H1 (cell line): ENCODE measurements around the gene SMAGP. TPM values are rescaled to one million over a fixed set of nuclear protein-coding genes. Genes with fewer than 3 reads are reported as not detected.
A peak's percentile ranks its signal among the peaks of the same experiment; 100 is the strongest.
"Not testable (repeated sequence)": the region's sequence is repeated elsewhere in the genome, so short reads cannot be mapped to it uniquely, and the experiment has no call there.

Experiments used
- CTCF ChIA-PET: fragments of 300-600 bp; sonication (Branson Sonifier 250); formaldehyde crosslinking; loops from one replicate; lab custom pipeline; 2021; ENCODE audit not compliant: partially characterized antibody; lab: Charles Lee
- POLR2A ChIA-PET: fragments of 300-600 bp; sonication (Branson Sonifier 250); formaldehyde crosslinking; loops from one replicate; lab custom pipeline; 2021; ENCODE audit warnings: inconsistent platforms; ENCODE audit not compliant: partially characterized antibody; lab: Charles Lee
- DNase-seq, 2 experiments: peaks; one replicate each; pipeline versions ENCODE4 v3.0.0 to v3.0.0-alpha.2; 2010 to 2022; ENCODE audit warnings: low spot score in 2 of 2, low read depth in 1 of 2, mixed read lengths in 1 of 2
- FAIRE-seq: peaks from 2 replicates; lab custom pipeline; 2011; peaks lifted over from hg19 to GRCh38; lab: Jason Lieb, UNC
- H2AFZ ChIP-seq: 2 replicates; pipeline ENCODE4 v1.8.1; 2012; ENCODE audit warnings: low read length, inconsistent platforms
- H2AK5ac ChIP-seq: 2 replicates; pipeline ENCODE4 v1.6.1; 2013; ENCODE audit warnings: low read depth, low read length
- H2BK120ac ChIP-seq: replicated peaks from 2 replicates; pipeline ENCODE3; 2013; ENCODE audit warnings: low read depth, low read length, inconsistent platforms
- H2BK12ac ChIP-seq: 2 replicates; pipeline ENCODE4 v1.6.1; 2013; ENCODE audit warnings: low read depth, low read length
- H2BK15ac ChIP-seq: 2 replicates; pipeline ENCODE4 v1.6.1; 2013; ENCODE audit warnings: low read length
- H2BK20ac ChIP-seq: 2 replicates; pipeline ENCODE4 v1.6.1; 2013; ENCODE audit warnings: low read length
- H2BK5ac ChIP-seq: 2 replicates; pipeline ENCODE4 v1.6.1; 2013; ENCODE audit warnings: low read depth, low read length
- H3K14ac ChIP-seq: 2 replicates; pipeline ENCODE4 v1.6.1; 2013; ENCODE audit warnings: inconsistent platforms; ENCODE audit not compliant: insufficient read length
- H3K18ac ChIP-seq: 2 replicates; pipeline ENCODE4 v1.6.1; 2013; ENCODE audit warnings: low read length; ENCODE audit errors: extremely low read depth
- H3K23ac ChIP-seq: 2 replicates; pipeline ENCODE4 v1.6.1; 2013; ENCODE audit warnings: inconsistent platforms; ENCODE audit not compliant: insufficient read length
- H3K23me2 ChIP-seq: 2 replicates; pipeline ENCODE4 v1.6.1; 2013; ENCODE audit warnings: low read depth, low read length
- H3K27ac ChIP-seq: 2 replicates; pipeline ENCODE4 v1.6.1; 2011; ENCODE audit warnings: low read depth, low read length, inconsistent platforms
- H3K27me3 ChIP-seq, 4 experiments: replicated peaks in 1 of 4; 1 replicate in 1 of 4; 2 replicates in 3 of 4; pipeline versions ENCODE4 v1.6.1 to v1.8.1; 2011 to 2013; ENCODE audit warnings: low read length in 3 of 4, mild to moderate bottlenecking in 3 of 4, inconsistent platforms in 2 of 4, mixed read lengths in 2 of 4, moderate library complexity in 1 of 4; ENCODE audit not compliant: control insufficient read depth in 3 of 4, insufficient read depth in 3 of 4; ENCODE audit errors: extremely low read depth in 1 of 4
- H3K36me3 ChIP-seq, 4 experiments: 2 replicates each; pipeline versions ENCODE4 v1.6.1 to v1.8.1; 2011 to 2013; ENCODE audit warnings: mild to moderate bottlenecking in 4 of 4, low read length in 3 of 4, moderate library complexity in 2 of 4, control low read depth in 1 of 4, inconsistent platforms in 1 of 4; ENCODE audit not compliant: insufficient read depth in 4 of 4, control insufficient read depth in 2 of 4
- H3K4ac ChIP-seq: replicated peaks from 2 replicates; pipeline ENCODE3; 2013; ENCODE audit warnings: low read length, low read depth, mixed read lengths, inconsistent platforms; ENCODE audit not compliant: insufficient read length
- H3K4me1 ChIP-seq, 4 experiments: replicated peaks in 1 of 4; 1 replicate in 1 of 4; 2 replicates in 3 of 4; pipeline versions ENCODE4 v1.6.1 to v1.8.1; 2011 to 2013; ENCODE audit warnings: low read length in 3 of 4, inconsistent platforms in 2 of 4, mixed read lengths in 1 of 4; ENCODE audit not compliant: insufficient read depth in 4 of 4, control insufficient read depth in 3 of 4
- H3K4me2 ChIP-seq, 2 experiments: 2 replicates each; pipeline versions ENCODE4 v1.6.1 to v1.8.1; 2011 to 2013; ENCODE audit warnings: low read depth in 2 of 2, low read length in 2 of 2, control low read depth in 1 of 2, inconsistent platforms in 1 of 2, mild to moderate bottlenecking in 1 of 2; ENCODE audit not compliant: insufficient read depth in 1 of 2
- H3K4me3 ChIP-seq, 4 experiments: fragments of 200-600, 300-600 bp in 1 of 4; sonication (generic), shearing (Covaris generic), sonication (Bioruptor Twin) in 1 of 4; 2 replicates each; pipeline versions ENCODE4 v1.5.1 to v1.8.1; 2011 to 2016; ENCODE audit warnings: low read length in 4 of 4, low read depth in 3 of 4, control low read depth in 2 of 4, inconsistent platforms in 2 of 4, mild to moderate bottlenecking in 2 of 4, mixed read lengths in 1 of 4, moderate library complexity in 1 of 4; ENCODE audit not compliant: insufficient read depth in 2 of 4; ENCODE audit errors: extremely low read depth in 1 of 4
- H3K56ac ChIP-seq: replicated peaks from 2 replicates; pipeline ENCODE3; 2013; ENCODE audit warnings: low read depth, mild to moderate bottlenecking, mixed read lengths, low read length, inconsistent platforms; ENCODE audit not compliant: insufficient read length
- H3K79me1 ChIP-seq: 2 replicates; pipeline ENCODE4 v1.6.1; 2013; ENCODE audit warnings: low read depth, low read length, control low read depth
- H3K79me2 ChIP-seq, 2 experiments: 2 replicates each; pipeline versions ENCODE4 v1.6.1 to v1.8.1; 2012 to 2013; ENCODE audit warnings: low read length in 2 of 2, mild to moderate bottlenecking in 2 of 2, inconsistent platforms in 1 of 2; ENCODE audit not compliant: insufficient read depth in 2 of 2, control insufficient read depth in 1 of 2
- H3K9ac ChIP-seq, 4 experiments: replicated peaks in 1 of 4; 1 replicate in 1 of 4; 2 replicates in 3 of 4; pipeline versions ENCODE4 v1.6.1 to v1.8.1; 2011 to 2013; ENCODE audit warnings: low read depth in 3 of 4, low read length in 3 of 4, control low read depth in 2 of 4, mild to moderate bottlenecking in 2 of 4, moderate library complexity in 2 of 4, inconsistent platforms in 1 of 4; ENCODE audit errors: extremely low read depth in 1 of 4
- H3K9me3 ChIP-seq, 2 experiments: 2 replicates each; pipeline versions ENCODE4 v1.6.1 to v1.8.1; 2012 to 2013; ENCODE audit warnings: mild to moderate bottlenecking in 2 of 2, moderate library complexity in 2 of 2, control low read depth in 1 of 2, inconsistent platforms in 1 of 2, low read depth in 1 of 2, low read length in 1 of 2, mixed read lengths in 1 of 2; ENCODE audit not compliant: insufficient read depth in 2 of 2
- H4K20me1 ChIP-seq, 2 experiments: replicated peaks in 1 of 2; 2 replicates each; pipeline versions ENCODE3 to v1.8.1; 2011 to 2013; ENCODE audit warnings: inconsistent platforms in 2 of 2, low read length in 2 of 2, mild to moderate bottlenecking in 1 of 2; ENCODE audit not compliant: insufficient read depth in 2 of 2, control insufficient read depth in 1 of 2
- H4K5ac ChIP-seq: 2 replicates; pipeline ENCODE4 v1.6.1; 2013; ENCODE audit warnings: low read length, low read depth, mixed read lengths, inconsistent platforms; ENCODE audit not compliant: insufficient read length
- H4K8ac ChIP-seq: 2 replicates; pipeline ENCODE4 v1.8.0; 2013; ENCODE audit warnings: mild to moderate bottlenecking, moderate library complexity, low read length, inconsistent platforms; ENCODE audit not compliant: insufficient read depth; ENCODE audit errors: extremely low read depth
- H4K91ac ChIP-seq: replicated peaks from 2 replicates; pipeline ENCODE3; 2013; ENCODE audit warnings: low read length, mixed read lengths, inconsistent platforms; ENCODE audit not compliant: insufficient read length
- RAD21 ChIP-seq, 2 experiments: IDR thresholded peaks in 1 of 2; conservative IDR thresholded peaks in 1 of 2; 2 replicates each; pipeline ENCODE4 v1.6.1; 2011; ENCODE audit warnings: low read depth in 2 of 2, low read length in 2 of 2, improper control_type of control experiment in 1 of 2, inconsistent platforms in 1 of 2, mild to moderate bottlenecking in 1 of 2, moderate library complexity in 1 of 2
- WGBS, 2 experiments: shearing (Covaris generic) in 1 of 2; methylation state at CpG; one replicate each; pipeline versions ENCODE4 v1.1.6 to v1.1.7; 2013 to 2015; ENCODE audit warnings: low lambda C conversion rate in 2 of 2, mixed read lengths in 2 of 2, inconsistent platforms in 1 of 2, low coverage in 1 of 2, missing lambda C conversion rate in 1 of 2; ENCODE audit not compliant: insufficient replicate concordance in 2 of 2, insufficient coverage in 1 of 2, insufficient read length in 1 of 2; ENCODE audit errors: extremely low coverage in 1 of 2, missing lambda C conversion rate in 1 of 2; 5-methylcytosine and 5-hydroxymethylcytosine counted together
- polyA plus RNA-seq, 7 experiments: library from polyadenylated mRNA; depleted of rRNA in 3 of 7; stranded (reverse) in 5 of 7; unstranded in 2 of 7; fragments of >200 nt in 5 of 7; fragments of 200-250 nt in 2 of 7; gene quantifications; 1 replicate in 5 of 7; 2 replicates in 1 of 7; 4 replicates in 1 of 7; pipeline versions ENCODE4 v1.2.1 to v1.2.3, GENCODE V29; 2011 to 2013; ENCODE audit warnings: missing spikeins in 2 of 7, mixed read lengths in 2 of 7
- total RNA-seq: library from RNA; stranded (reverse); fragmentation: NEBNext Ultra II Directional; extraction: Animal tissue kit (Norgen Biotek cat#: 25700); gene quantifications from 2 replicates; pipeline ENCODE4 v1.2.1, GENCODE V29; 2021

Gene SMAGP
- total and polyA plus RNA-seq, 2 of the 8 experiments (the other 6 are each of a cell fraction or from before 2014, with no cell fraction given) = 9.4 to 12.7 TPM

GRCh38 chr12:51291603-51292513, 21.6 kb upstream of the SMAGP start:
- H2BK5ac ChIP-seq, H3K18ac ChIP-seq, H3K36me3 ChIP-seq, H2BK12ac ChIP-seq, H3K4me2 ChIP-seq, H3K23ac ChIP-seq, H4K91ac ChIP-seq, DNase-seq, H3K4me1 ChIP-seq, H3K79me1 ChIP-seq, H2BK120ac ChIP-seq, H4K8ac ChIP-seq, H3K9me3 ChIP-seq, H3K14ac ChIP-seq, FAIRE-seq, H2BK15ac ChIP-seq, H2AK5ac ChIP-seq, H4K5ac ChIP-seq, H3K56ac ChIP-seq, H3K27me3 ChIP-seq, H4K20me1 ChIP-seq, H3K79me2 ChIP-seq, H3K23me2 ChIP-seq, H3K4ac ChIP-seq, H2BK20ac ChIP-seq, H3K4me3 ChIP-seq, H3K9ac ChIP-seq, H3K27ac ChIP-seq: not testable (repeated sequence)
- 97% methylated on average over 7 of the region's 9 CpGs; no CpG with 5 or more reads in 1 of the 2 experiments for WGBS, 2 experiments
- TF ChIP-seq RAD21 (IDR thresholded peaks at IDR 0.05 in 1 of 2, conservative IDR thresholded peaks at IDR 0.05 in 1 of 2; ENCODE audit: low read depth in 2 of 2, low read length in 2 of 2) = peak; percentile 9 to 15; a peak in 1 of 4 replicates
- ChIA-PET POLR2A (interaction anchor here (1.0 to 1.1 kb wide), 2 partner anchors 9 to 50 kb away, joined by 3 to 4 read pairs; no protein-coding TSS in a partner anchor), CTCF (interaction anchor here (0.9 to 6.2 kb wide), 5 partner anchors 9 to 49 kb away, joined by 3 to 33 read pairs (median 3); partner anchors contain the start of gene SMAGP)
- H2AFZ ChIP-seq = peak overlapping the region; percentile 53; the same call in 1 of the 2 replicates
